Breast epithelium (tissue), 3 donors: ENCODE results near the gene JSRP1.

Experiments
- CTCF ChIP-seq, 3 donors: fragments of 450-650 bp; IDR thresholded peaks; one replicate each; pipeline ENCODE4 v1.5.1; 2016 to 2017; ENCODE audit warnings: antibody characterized with exemption in 3 of 3, mild to moderate bottlenecking in 3 of 3, moderate library complexity in 3 of 3
- POLR2A ChIP-seq: fragments of 450-650 bp; IDR thresholded peaks from one replicate; pipeline ENCODE4 v1.6.1; 2016; ENCODE audit warnings: antibody characterized with exemption, mild to moderate bottlenecking, moderate library complexity
- POLR2AphosphoS5 ChIP-seq, 3 donors: sonication (generic); formaldehyde crosslinking; IDR thresholded peaks; one replicate each; pipeline ENCODE4 v1.6.1; 2017; ENCODE audit warnings: antibody characterized with exemption in 3 of 3

GRCh38 chr19:2286402-2287140 lies 30.4 kb upstream of the JSRP1 start:
- TF ChIP-seq CTCF (IDR thresholded peaks at IDR 0.05) (no peak), POLR2A (no peak), POLR2AphosphoS5 (IDR thresholded peaks at IDR 0.05) (no peak)
